H9 (cell line): ENCODE results near the gene SPTBN4. TPM values are rescaled to one million over a fixed set of nuclear protein-coding genes. Genes with fewer than 3 reads are reported as not detected.
"Not testable (repeated sequence)": the region's sequence is repeated elsewhere in the genome, so short reads cannot be mapped to it uniquely, and the experiment has no call there.

Source experiments
- DNase-seq: peaks from one replicate; pipeline ENCODE4 v3.0.0-alpha.2; 2017
- H2AFZ ChIP-seq: one replicate; pipeline ENCODE4 v1.6.1; 2013; ENCODE audit warnings: mild to moderate bottlenecking, low read length, control low read depth, moderate library complexity
- H2AK5ac ChIP-seq: 2 replicates; pipeline ENCODE4 v1.6.1; 2013; ENCODE audit warnings: low read length, control low read depth, mixed read lengths; ENCODE audit not compliant: insufficient read length
- H2BK120ac ChIP-seq: one replicate; pipeline ENCODE4 v1.6.1; 2013; ENCODE audit warnings: low read depth, mild to moderate bottlenecking, low read length, control low read depth, inconsistent platforms; ENCODE audit not compliant: poor library complexity, severe bottlenecking
- H2BK12ac ChIP-seq: 2 replicates; pipeline ENCODE4 v1.6.1; 2013; ENCODE audit warnings: low read length, control low read depth, mixed read lengths, low read depth; ENCODE audit not compliant: insufficient read length
- H2BK15ac ChIP-seq: 2 replicates; pipeline ENCODE4 v1.6.1; 2013; ENCODE audit warnings: low read depth, low read length, control low read depth
- H2BK20ac ChIP-seq: one replicate; pipeline ENCODE4 v1.6.1; 2013; ENCODE audit warnings: low read depth, mild to moderate bottlenecking, low read length, control low read depth, inconsistent platforms; ENCODE audit not compliant: poor library complexity, severe bottlenecking
- H2BK5ac ChIP-seq: 2 replicates; pipeline ENCODE4 v1.6.1; 2013; ENCODE audit warnings: low read length, control low read depth, mixed read lengths; ENCODE audit not compliant: insufficient read length
- H3K14ac ChIP-seq: 2 replicates; pipeline ENCODE4 v1.6.1; 2013; ENCODE audit warnings: low read length, control low read depth; ENCODE audit not compliant: insufficient read depth
- H3K18ac ChIP-seq: 2 replicates; pipeline ENCODE4 v1.6.1; 2013; ENCODE audit warnings: low read depth, mild to moderate bottlenecking, mixed read lengths, low read length, control low read depth; ENCODE audit not compliant: insufficient read length
- H3K23ac ChIP-seq: 2 replicates; pipeline ENCODE4 v1.6.1; 2013; ENCODE audit warnings: low read length, control low read depth, mixed read lengths, low read depth; ENCODE audit not compliant: insufficient read length
- H3K23me2 ChIP-seq: 2 replicates; pipeline ENCODE4 v1.6.1; 2013; ENCODE audit warnings: low read depth, mild to moderate bottlenecking, mixed read lengths, low read length, control low read depth; ENCODE audit not compliant: insufficient read length, poor library complexity, severe bottlenecking
- H3K27ac ChIP-seq: 2 replicates; pipeline ENCODE4 v1.5.1; 2013; ENCODE audit warnings: low read length, control low read depth, mixed read lengths, low read depth; ENCODE audit not compliant: insufficient read length
- H3K27me3 ChIP-seq: 2 replicates; pipeline ENCODE4 v1.6.1; 2013; ENCODE audit warnings: low read length, control low read depth, inconsistent platforms; ENCODE audit not compliant: insufficient read depth
- H3K4ac ChIP-seq: 2 replicates; pipeline ENCODE4 v1.6.1; 2013; ENCODE audit warnings: low read depth, mild to moderate bottlenecking, control low read depth, inconsistent platforms, low read length, moderate library complexity
- H3K4me1 ChIP-seq: 2 replicates; pipeline ENCODE4 v1.6.1; 2013; ENCODE audit warnings: low read length, control low read depth, inconsistent platforms; ENCODE audit not compliant: insufficient read depth
- H3K4me2 ChIP-seq: 2 replicates; pipeline ENCODE4 v1.6.1; 2013; ENCODE audit warnings: low read length, control low read depth, mixed read lengths; ENCODE audit not compliant: insufficient read length, insufficient read depth
- H3K56ac ChIP-seq: 2 replicates; pipeline ENCODE4 v1.6.1; 2013; ENCODE audit warnings: low read depth, mild to moderate bottlenecking, mixed read lengths, low read length, control low read depth; ENCODE audit not compliant: insufficient read length
- H3K79me1 ChIP-seq: 2 replicates; pipeline ENCODE4 v1.6.1; 2013; ENCODE audit warnings: low read depth, mild to moderate bottlenecking, moderate library complexity, low read length, control low read depth, inconsistent platforms; ENCODE audit not compliant: insufficient read depth, poor library complexity, severe bottlenecking
- H3K79me2 ChIP-seq: 2 replicates; pipeline ENCODE4 v1.6.1; 2013; ENCODE audit warnings: low read length, control low read depth, inconsistent platforms; ENCODE audit not compliant: insufficient read depth
- H3K9ac ChIP-seq: 2 replicates; pipeline ENCODE4 v1.6.1; 2013; ENCODE audit warnings: low read length, control low read depth, mixed read lengths; ENCODE audit not compliant: insufficient read length; ENCODE audit errors: extremely low read depth
- H3K9me3 ChIP-seq: one replicate; pipeline ENCODE4 v1.6.1; 2013; ENCODE audit warnings: low read depth, low read length, inconsistent platforms; ENCODE audit not compliant: control insufficient read depth
- H3T11ph ChIP-seq: one replicate; pipeline ENCODE4 v1.6.1; 2013; ENCODE audit warnings: mild to moderate bottlenecking, low read length, control low read depth, inconsistent platforms
- H4K20me1 ChIP-seq: one replicate; pipeline ENCODE4 v1.6.1; 2013; ENCODE audit not compliant: control insufficient read depth, insufficient read length, insufficient read depth
- H4K5ac ChIP-seq: 2 replicates; pipeline ENCODE4 v1.6.1; 2013; ENCODE audit warnings: low read depth, mild to moderate bottlenecking, mixed read lengths, low read length, control low read depth; ENCODE audit not compliant: insufficient read length
- H4K8ac ChIP-seq: replicated peaks from 2 replicates; pipeline ENCODE4 v1.6.1; 2013; ENCODE audit warnings: low read length, control low read depth, mixed read lengths, low read depth; ENCODE audit not compliant: insufficient read length
- H4K91ac ChIP-seq: 2 replicates; pipeline ENCODE4 v1.6.1; 2013; ENCODE audit warnings: low read depth, mild to moderate bottlenecking, moderate library complexity, mixed read lengths, low read length, control low read depth; ENCODE audit not compliant: insufficient read length
- H3K27ac Mint-ChIP-seq, 3 experiments: 2 replicates in 2 of 3; 3 replicates in 1 of 3; pipeline ENCODE4 v1.8.0; 2020 to 2021; ENCODE audit warnings: mixed read lengths in 3 of 3, mild to moderate bottlenecking in 1 of 3, moderate library complexity in 1 of 3
- H3K27me3 Mint-ChIP-seq: 2 replicates; pipeline ENCODE4 v1.8.0; 2021; ENCODE audit warnings: low read depth, mild to moderate bottlenecking, moderate library complexity, mixed read lengths
- H3K36me3 Mint-ChIP-seq, 3 experiments: 2 replicates in 2 of 3; 3 replicates in 1 of 3; pipeline ENCODE4 v1.8.0; 2020 to 2021; ENCODE audit warnings: low read depth in 3 of 3, mixed read lengths in 3 of 3; ENCODE audit not compliant: insufficient read depth in 1 of 3
- H3K4me1 Mint-ChIP-seq, 2 experiments: 2 replicates each; pipeline ENCODE4 v1.8.0; 2020; ENCODE audit warnings: mixed read lengths in 2 of 2
- H3K4me3 Mint-ChIP-seq, 2 experiments: 2 replicates in 1 of 2; 3 replicates in 1 of 2; pipeline ENCODE4 v1.8.0; 2020 to 2021; ENCODE audit warnings: mild to moderate bottlenecking in 2 of 2, mixed read lengths in 2 of 2, moderate library complexity in 1 of 2
- H3K9me3 Mint-ChIP-seq, 2 experiments: 2 replicates in 1 of 2; 3 replicates in 1 of 2; pipeline ENCODE4 v1.8.0; 2020; ENCODE audit warnings: mild to moderate bottlenecking in 2 of 2, mixed read lengths in 2 of 2, moderate library complexity in 1 of 2
- WGBS: extraction: QIAGEN DNeasy Blood & Tissue Kit; methylation state at CpG from one replicate; pipeline ENCODE4 v1.1.7; 2013; ENCODE audit warnings: missing lambda C conversion rate, low lambda C conversion rate, mixed read lengths; ENCODE audit not compliant: insufficient read length; ENCODE audit errors: extremely low coverage; 5-methylcytosine and 5-hydroxymethylcytosine counted together
- total RNA-seq: library from RNA; stranded (reverse); gene quantifications from 2 replicates; pipeline ENCODE4 v1.2.1, GENCODE V29; 2021
- TF ChIP-seq, protein P1 (sequence below): fragments of 200-600 bp; sonication (generic); conservative IDR thresholded peaks from 3 replicates; pipeline ENCODE4 v1.8.0; 2021; ENCODE audit warnings: antibody characterized with exemption, mild to moderate bottlenecking

Gene SPTBN4
- total RNA-seq, 1 experiment from 2014 or later: 2.9 TPM

DNA sequence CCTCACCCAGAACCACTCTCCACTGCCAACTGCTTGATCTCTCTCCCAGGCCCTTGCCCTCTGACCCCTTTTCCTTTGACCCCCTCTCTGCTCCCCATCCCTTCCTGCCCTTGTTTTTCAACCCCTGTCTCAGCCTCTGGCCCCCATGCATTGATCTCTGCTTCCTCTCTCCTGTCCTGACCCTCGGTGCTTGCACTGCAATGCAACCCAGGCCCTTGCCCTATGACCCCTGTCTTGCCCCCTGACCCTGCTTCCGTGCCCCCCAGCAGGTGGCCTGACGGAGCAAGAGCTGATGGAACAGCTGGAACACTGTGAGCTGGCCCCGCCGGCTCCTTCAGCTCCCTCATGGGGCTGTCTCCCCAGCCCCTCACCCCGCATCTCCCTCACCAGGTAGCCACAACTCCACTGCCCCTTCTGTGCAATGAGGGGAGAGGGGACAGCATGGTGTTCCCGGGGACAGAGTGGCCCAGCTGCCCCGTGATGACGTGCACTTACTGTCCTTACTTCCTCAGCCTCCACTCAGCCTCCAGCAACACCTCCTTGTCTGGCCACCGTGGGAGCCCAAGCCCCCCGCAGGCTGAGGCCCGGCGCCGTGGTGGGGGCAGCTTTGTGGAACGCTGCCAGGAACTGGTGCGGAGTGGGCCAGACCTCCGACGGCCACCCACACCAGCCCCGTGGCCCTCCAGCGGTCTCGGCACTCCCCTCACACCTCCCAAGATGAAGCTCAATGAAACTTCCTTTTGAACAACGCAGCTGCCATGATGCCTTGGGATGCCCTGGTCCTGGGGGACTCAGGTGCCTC lies 123.9 kb downstream of the SPTBN4 start:
- Histone ChIP-seq H3K27me3 (no peaks in the 10 kb centered on the region), H3K4me2 (no peak overlapping the region), H4K91ac (no peak overlapping the region), H3K23me2 (peaks cover 5% of the 10 kb centered on the region), H3K79me1 (no peaks in the 10 kb centered on the region), H3K79me2 (no peaks in the 10 kb centered on the region), H4K8ac (no peak overlapping the region), H2BK5ac (no peak overlapping the region), H2BK15ac (no peak overlapping the region), H3K14ac (no peak overlapping the region; the same call in 1 of the 2 replicates), H2AK5ac (no peak overlapping the region), H3K27ac (no peak overlapping the region), H2AFZ (no peak overlapping the region), H3K4ac (no peak overlapping the region), H2BK120ac (no peak overlapping the region), H3K9me3 (no peaks in the 10 kb centered on the region), H2BK20ac (no peak overlapping the region), H2BK12ac (no peak overlapping the region), H3K56ac (no peak overlapping the region), H3K9ac (no peak overlapping the region), H3K23ac (no peak overlapping the region), H4K20me1 (no peaks in the 10 kb centered on the region), H4K5ac (no peak overlapping the region), H3T11ph (no peak overlapping the region), H3K4me1 (peaks cover 3% of the 10 kb centered on the region; the same call in 1 of the 2 replicates), H3K18ac (no peak overlapping the region)
- no peak overlapping the region for H3K27ac Mint-ChIP-seq
- H3K4me3 Mint-ChIP-seq: no peak overlapping the region
- DNase-seq: no peak
- WGBS: no CpG with 5 or more reads among the region's 22 CpGs
- peaks cover 10 to 23% of the 10 kb centered on the region in 2 experiments for H3K4me1 Mint-ChIP-seq
- TF ChIP-seq, protein P1, sequence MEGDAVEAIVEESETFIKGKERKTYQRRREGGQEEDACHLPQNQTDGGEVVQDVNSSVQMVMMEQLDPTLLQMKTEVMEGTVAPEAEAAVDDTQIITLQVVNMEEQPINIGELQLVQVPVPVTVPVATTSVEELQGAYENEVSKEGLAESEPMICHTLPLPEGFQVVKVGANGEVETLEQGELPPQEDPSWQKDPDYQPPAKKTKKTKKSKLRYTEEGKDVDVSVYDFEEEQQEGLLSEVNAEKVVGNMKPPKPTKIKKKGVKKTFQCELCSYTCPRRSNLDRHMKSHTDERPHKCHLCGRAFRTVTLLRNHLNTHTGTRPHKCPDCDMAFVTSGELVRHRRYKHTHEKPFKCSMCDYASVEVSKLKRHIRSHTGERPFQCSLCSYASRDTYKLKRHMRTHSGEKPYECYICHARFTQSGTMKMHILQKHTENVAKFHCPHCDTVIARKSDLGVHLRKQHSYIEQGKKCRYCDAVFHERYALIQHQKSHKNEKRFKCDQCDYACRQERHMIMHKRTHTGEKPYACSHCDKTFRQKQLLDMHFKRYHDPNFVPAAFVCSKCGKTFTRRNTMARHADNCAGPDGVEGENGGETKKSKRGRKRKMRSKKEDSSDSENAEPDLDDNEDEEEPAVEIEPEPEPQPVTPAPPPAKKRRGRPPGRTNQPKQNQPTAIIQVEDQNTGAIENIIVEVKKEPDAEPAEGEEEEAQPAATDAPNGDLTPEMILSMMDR: no peak
- H3K27me3 Mint-ChIP-seq: peaks cover 8% of the 10 kb centered on the region
- H3K36me3 Mint-ChIP-seq: peaks cover 15 to 52% (median 31%) of the 10 kb centered on the region in 3 experiments
- H3K9me3 Mint-ChIP-seq: no peaks in the 10 kb centered on the region

DNA sequence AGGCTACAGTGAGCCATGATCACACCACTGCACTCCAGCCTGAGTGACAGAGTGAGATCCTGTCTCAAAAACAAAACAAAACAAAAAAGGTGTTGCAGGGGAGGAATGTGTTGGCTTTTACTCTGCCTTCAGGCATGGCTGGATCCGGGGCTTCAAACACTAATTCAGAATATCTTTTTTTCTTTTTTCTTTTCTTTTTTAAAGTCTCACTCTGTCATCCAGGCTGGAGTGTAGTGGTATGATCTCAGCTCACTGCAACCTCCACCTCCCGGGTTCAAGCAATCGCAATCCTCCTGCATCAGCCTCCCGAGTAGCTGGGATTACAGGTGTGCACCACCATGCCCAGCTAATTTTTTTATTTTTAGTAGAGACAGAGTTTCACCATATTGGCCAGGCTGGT lies 124.9 kb downstream of the SPTBN4 start:
- not testable (repeated sequence) for H3K4ac ChIP-seq, H3K9me3 Mint-ChIP-seq, H3T11ph ChIP-seq, H3K27ac ChIP-seq, H3K4me2 ChIP-seq, H4K20me1 ChIP-seq, H3K9me3 ChIP-seq, H2AFZ ChIP-seq, H3K79me2 ChIP-seq, H3K14ac ChIP-seq, H3K23ac ChIP-seq, H4K8ac ChIP-seq, H3K27me3 ChIP-seq, H2BK5ac ChIP-seq, DNase-seq, H3K56ac ChIP-seq, H3K9ac ChIP-seq, H3K18ac ChIP-seq, H3K4me1 ChIP-seq, H2BK20ac ChIP-seq, H3K4me3 Mint-ChIP-seq, H3K23me2 ChIP-seq, H2AK5ac ChIP-seq, H4K91ac ChIP-seq, H2BK120ac ChIP-seq, H2BK15ac ChIP-seq, H4K5ac ChIP-seq, H3K27ac Mint-ChIP-seq, H2BK12ac ChIP-seq, H3K79me1 ChIP-seq
- Mint-ChIP-seq H3K27me3 (peaks cover 19% of the 10 kb centered on the region), H3K36me3 (peaks cover 11 to 42% (median 22%) of the 10 kb centered on the region in 3 experiments), H3K4me1 (peaks cover 10 to 23% of the 10 kb centered on the region in 2 experiments)
- no CpG with 5 or more reads among the region's 4 CpGs for WGBS
